IPS-NIHi11 (cell line): ENCODE results near the gene HEATR3.
A peak's percentile ranks its signal among the peaks of the same experiment; 100 is the strongest.

ENCODE experiments used
- DNase-seq: peaks from one replicate; pipeline ENCODE4 v3.0.0; 2012; ENCODE audit warnings: mixed read lengths, low spot score

The HEATR3 gene

DNA sequence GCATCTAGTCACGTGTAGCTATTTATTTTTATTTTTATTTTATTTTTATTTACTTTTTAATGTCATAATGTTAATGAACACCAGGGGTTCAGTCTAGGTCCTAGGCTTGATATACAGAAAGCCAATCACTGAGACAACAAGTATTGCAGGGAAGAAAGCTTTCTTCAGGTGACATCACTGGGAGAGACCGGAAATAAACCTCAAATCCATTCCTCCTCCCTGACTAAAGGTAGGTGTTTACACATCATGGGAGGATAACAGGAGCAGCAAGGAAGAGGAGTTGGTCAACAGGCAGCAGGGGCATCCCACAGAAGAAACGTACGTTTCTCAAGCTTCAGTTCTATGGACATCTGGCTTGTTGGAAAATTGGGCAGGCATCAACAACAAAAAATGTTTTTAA lies 9.5 kb upstream of the HEATR3 start:
- DNase-seq, result no peak

- no peak for DNase-seq
These were observed 7.5 kb upstream of the HEATR3 start for GRCh38 chr16:50058091-50058771.

DNA sequence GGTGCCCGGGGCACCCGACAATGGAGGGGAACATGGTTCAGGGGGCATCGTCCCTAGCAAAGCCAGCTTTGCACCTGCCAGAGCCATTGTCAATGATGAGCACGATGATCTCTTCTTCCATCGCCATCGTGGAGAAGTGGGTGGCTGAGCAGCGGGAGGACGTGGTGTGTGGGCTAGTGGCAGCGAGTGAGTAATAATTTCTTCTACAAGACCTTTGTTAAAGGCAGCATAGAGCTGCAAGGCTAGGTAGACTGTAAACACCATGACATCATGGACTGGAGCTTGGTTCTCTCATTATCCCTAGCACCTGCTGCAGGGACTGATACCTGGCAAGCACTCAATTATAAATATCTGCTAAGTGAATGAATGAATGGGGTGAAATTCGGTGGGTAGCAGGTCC lies 6.7 kb upstream of the HEATR3 start:
- DNase-seq, result no peak

GRCh38 chr16:50059669-50060068 lies 6.1 kb upstream of the HEATR3 start:
- DNase-seq, result no peak

- no peak for DNase-seq
These were observed 4.4 kb upstream of the HEATR3 start for GRCh38 chr16:50061326-50061725.

DNA sequence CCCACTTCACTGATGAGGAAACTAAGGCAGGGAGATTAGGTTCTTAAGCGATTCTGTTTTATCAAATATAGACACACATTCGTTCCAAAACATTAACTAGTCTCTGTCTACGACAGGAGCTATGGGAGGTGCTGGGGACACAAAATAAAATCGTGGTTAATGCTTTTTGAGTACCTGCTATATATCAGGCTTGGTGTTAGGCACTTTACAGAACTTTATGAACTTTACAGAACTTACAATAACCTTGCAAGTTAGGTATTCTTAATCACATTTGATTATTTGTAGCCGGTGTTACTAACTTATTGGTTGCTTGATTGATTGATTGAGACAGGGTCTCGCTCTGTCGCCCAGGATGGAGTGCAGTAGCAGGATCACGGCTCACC lies 538 bp upstream of the HEATR3 start:
- no peak for DNase-seq

- no peak for DNase-seq
These were observed 916 bp downstream of the HEATR3 start for GRCh38 chr16:50066482-50067289.

DNA sequence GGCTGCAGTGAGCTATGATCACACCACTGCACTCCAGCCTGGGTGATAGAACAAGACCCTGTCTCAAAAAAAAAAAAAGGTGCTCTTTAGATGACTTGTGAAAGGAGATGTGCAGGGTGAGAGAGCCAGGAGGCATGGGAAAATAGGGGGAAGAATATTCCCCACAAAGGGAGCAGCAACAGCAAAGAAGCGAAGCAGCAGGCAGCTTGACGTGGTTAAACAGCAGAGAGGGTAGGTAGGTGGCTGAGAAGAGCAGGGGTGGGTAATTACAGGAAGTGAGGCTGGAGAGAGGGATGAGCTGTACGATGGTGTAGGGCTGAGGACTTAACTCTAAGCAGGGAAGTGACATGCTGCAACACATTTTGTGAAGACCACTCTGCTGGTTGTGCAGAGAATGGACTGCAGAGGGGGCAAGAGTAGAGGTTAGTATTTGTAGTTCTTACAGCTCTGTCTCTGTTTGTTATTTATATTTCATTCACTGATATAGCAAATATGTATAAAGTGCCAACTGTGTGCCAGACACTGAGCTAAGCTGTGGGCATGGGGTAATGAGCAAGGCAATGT lies 1.6 kb downstream of the HEATR3 start:
- DNase-seq, result peak; percentile 23

DNA sequence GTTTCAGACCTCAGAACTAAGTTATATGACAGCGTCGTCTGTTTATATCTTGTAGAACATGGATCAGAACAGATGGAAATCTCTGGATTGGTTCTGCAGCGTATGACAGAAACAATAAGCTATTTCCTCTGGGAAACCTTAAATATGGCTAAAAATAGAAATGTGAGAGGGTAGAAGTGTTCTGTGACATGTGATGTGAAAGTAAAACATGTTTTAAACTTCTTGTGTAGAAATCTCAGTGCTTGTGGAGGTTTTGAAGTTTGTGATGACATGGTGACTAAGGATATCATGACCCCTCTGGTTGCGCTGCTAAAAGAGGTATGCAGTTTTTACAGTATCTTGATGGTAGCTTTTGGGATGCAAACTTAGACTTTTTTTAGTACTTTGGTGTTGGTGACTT lies 2.8 kb downstream of the HEATR3 start:
- DNase-seq, result no peak

DNA sequence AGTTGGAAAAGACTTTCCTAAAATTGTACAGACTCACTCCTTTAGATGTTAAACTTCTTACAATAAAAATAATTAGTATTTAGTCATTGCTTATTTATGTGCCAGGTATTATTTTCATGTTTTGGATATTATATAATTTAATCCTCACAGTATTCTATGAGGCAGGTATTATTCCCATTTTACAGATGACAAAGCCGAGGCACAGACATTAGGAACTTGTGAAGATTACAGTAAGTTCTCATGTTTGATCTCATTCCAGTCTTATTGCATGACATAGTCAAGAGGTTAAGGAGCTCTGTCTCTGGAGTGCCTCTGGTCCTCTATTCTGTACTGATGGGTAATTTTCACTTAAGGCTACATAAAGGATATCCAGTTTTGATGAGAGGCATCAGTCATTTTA lies 3.3 kb downstream of the HEATR3 start:
- no peak for DNase-seq

GRCh38 chr16:50071075-50071671 lies 5.4 kb downstream of the HEATR3 start:
- DNase-seq, result no peak

- no peak for DNase-seq
These were observed 7.0 kb downstream of the HEATR3 start for GRCh38 chr16:50072730-50073129.

GRCh38 chr16:50079397-50080140 lies 13.8 kb downstream of the HEATR3 start:
- DNase-seq, result no peak

- no peak for DNase-seq
These were observed 15.8 kb downstream of the HEATR3 start for GRCh38 chr16:50081428-50082018.

- DNase-seq, result no peak
These were observed 18.2 kb downstream of the HEATR3 start for GRCh38 chr16:50083996-50084395.

GRCh38 chr16:50086176-50086575 lies 20.4 kb downstream of the HEATR3 start:
- no peak for DNase-seq

GRCh38 chr16:50088302-50088701 lies 22.5 kb downstream of the HEATR3 start:
- DNase-seq, result no peak

GRCh38 chr16:50092891-50093290 lies 27.1 kb downstream of the HEATR3 start:
- no peak for DNase-seq

- no peak for DNase-seq
These were observed 28.1 kb downstream of the HEATR3 start for GRCh38 chr16:50093607-50094539.

- DNase-seq, result no peak
These were observed 31.0 kb downstream of the HEATR3 start for GRCh38 chr16:50096791-50097190.
